ENCODE measurements around the gene IGF1R.
"Not testable (repeated sequence)": the region's sequence is repeated elsewhere in the genome, so short reads cannot be mapped to it uniquely, and the experiment has no call there.

Gene IGF1R

GRCh38 chr15:98647774-98648653 lies at the start of gene IGF1R:
Gene IGF1R (plus strand): TSS chr15:98648539. CDS start chr15:98649582, 1,043 bp downstream.
- DNase-seq: peak; percentile 89

- DNase-seq: peak; percentile 16
Measured at GRCh38 chr15:98599909-98600691, 48.2 kb upstream of the IGF1R start.

GRCh38 chr15:98604983-98605382 lies 43.4 kb upstream of the IGF1R start:
- DNase-seq: no peak

- DNase-seq: no peak
Measured at GRCh38 chr15:98609144-98609852, 39.0 kb upstream of the IGF1R start.

GRCh38 chr15:98610991-98611390 lies 37.3 kb upstream of the IGF1R start:
- no peak for DNase-seq

GRCh38 chr15:98611808-98612207 lies 36.5 kb upstream of the IGF1R start:
- DNase-seq: no peak

GRCh38 chr15:98612490-98613110 lies 35.7 kb upstream of the IGF1R start:
- DNase-seq: no peak

GRCh38 chr15:98614681-98615080 lies 33.7 kb upstream of the IGF1R start:
- no peak for DNase-seq

- no peak for DNase-seq
Measured at GRCh38 chr15:98616397-98616796, 31.9 kb upstream of the IGF1R start.

- DNase-seq: no peak
Measured at GRCh38 chr15:98617328-98617980, 30.9 kb upstream of the IGF1R start.

- not testable (repeated sequence) for DNase-seq
Measured at GRCh38 chr15:98618576-98618975, 29.8 kb upstream of the IGF1R start.

GRCh38 chr15:98620020-98620419 lies 28.3 kb upstream of the IGF1R start:
- DNase-seq: no peak

- DNase-seq: no peak
Measured at GRCh38 chr15:98621021-98621420, 27.3 kb upstream of the IGF1R start.

GRCh38 chr15:98625614-98626013 lies 22.7 kb upstream of the IGF1R start:
- no peak for DNase-seq

- no peak for DNase-seq
Measured at GRCh38 chr15:98626153-98626552, 22.2 kb upstream of the IGF1R start.

- no peak for DNase-seq
Measured at GRCh38 chr15:98628216-98628615, 20.1 kb upstream of the IGF1R start.

- DNase-seq: no peak
Measured at GRCh38 chr15:98635848-98636247, 12.5 kb upstream of the IGF1R start.

- DNase-seq: no peak
Measured at GRCh38 chr15:98643115-98643514, 5.2 kb upstream of the IGF1R start.

- DNase-seq: no peak
Measured at GRCh38 chr15:98646546-98647025, 1.8 kb upstream of the IGF1R start.

- peak; percentile 57 for DNase-seq
Measured at GRCh38 chr15:98647026-98647773, 1.1 kb upstream of the IGF1R start.
